H9 (cell line): Measurements from ENCODE around the gene ADGRL3. TPM values are rescaled to one million over a fixed set of nuclear protein-coding genes. Genes with fewer than 3 reads are reported as not detected.

Experiments used
- DNase-seq: peaks from one replicate; pipeline ENCODE4 v3.0.0-alpha.2; 2017
- H2AFZ ChIP-seq: one replicate; pipeline ENCODE4 v1.6.1; 2013; ENCODE audit warnings: mild to moderate bottlenecking, low read length, control low read depth, moderate library complexity
- H2AK5ac ChIP-seq: 2 replicates; pipeline ENCODE4 v1.6.1; 2013; ENCODE audit warnings: low read length, control low read depth, mixed read lengths; ENCODE audit not compliant: insufficient read length
- H2BK120ac ChIP-seq: one replicate; pipeline ENCODE4 v1.6.1; 2013; ENCODE audit warnings: low read depth, mild to moderate bottlenecking, low read length, control low read depth, inconsistent platforms; ENCODE audit not compliant: poor library complexity, severe bottlenecking
- H2BK12ac ChIP-seq: 2 replicates; pipeline ENCODE4 v1.6.1; 2013; ENCODE audit warnings: low read length, control low read depth, mixed read lengths, low read depth; ENCODE audit not compliant: insufficient read length
- H2BK15ac ChIP-seq: 2 replicates; pipeline ENCODE4 v1.6.1; 2013; ENCODE audit warnings: low read depth, low read length, control low read depth
- H2BK20ac ChIP-seq: one replicate; pipeline ENCODE4 v1.6.1; 2013; ENCODE audit warnings: low read depth, mild to moderate bottlenecking, low read length, control low read depth, inconsistent platforms; ENCODE audit not compliant: poor library complexity, severe bottlenecking
- H2BK5ac ChIP-seq: 2 replicates; pipeline ENCODE4 v1.6.1; 2013; ENCODE audit warnings: low read length, control low read depth, mixed read lengths; ENCODE audit not compliant: insufficient read length
- H3K14ac ChIP-seq: 2 replicates; pipeline ENCODE4 v1.6.1; 2013; ENCODE audit warnings: low read length, control low read depth; ENCODE audit not compliant: insufficient read depth
- H3K18ac ChIP-seq: 2 replicates; pipeline ENCODE4 v1.6.1; 2013; ENCODE audit warnings: low read depth, mild to moderate bottlenecking, mixed read lengths, low read length, control low read depth; ENCODE audit not compliant: insufficient read length
- H3K23ac ChIP-seq: 2 replicates; pipeline ENCODE4 v1.6.1; 2013; ENCODE audit warnings: low read length, control low read depth, mixed read lengths, low read depth; ENCODE audit not compliant: insufficient read length
- H3K23me2 ChIP-seq: 2 replicates; pipeline ENCODE4 v1.6.1; 2013; ENCODE audit warnings: low read depth, mild to moderate bottlenecking, mixed read lengths, low read length, control low read depth; ENCODE audit not compliant: insufficient read length, poor library complexity, severe bottlenecking
- H3K27ac ChIP-seq: 2 replicates; pipeline ENCODE4 v1.5.1; 2013; ENCODE audit warnings: low read length, control low read depth, mixed read lengths, low read depth; ENCODE audit not compliant: insufficient read length
- H3K27me3 ChIP-seq: 2 replicates; pipeline ENCODE4 v1.6.1; 2013; ENCODE audit warnings: low read length, control low read depth, inconsistent platforms; ENCODE audit not compliant: insufficient read depth
- H3K4ac ChIP-seq: 2 replicates; pipeline ENCODE4 v1.6.1; 2013; ENCODE audit warnings: low read depth, mild to moderate bottlenecking, control low read depth, inconsistent platforms, low read length, moderate library complexity
- H3K4me1 ChIP-seq: 2 replicates; pipeline ENCODE4 v1.6.1; 2013; ENCODE audit warnings: low read length, control low read depth, inconsistent platforms; ENCODE audit not compliant: insufficient read depth
- H3K4me2 ChIP-seq: 2 replicates; pipeline ENCODE4 v1.6.1; 2013; ENCODE audit warnings: low read length, control low read depth, mixed read lengths; ENCODE audit not compliant: insufficient read length, insufficient read depth
- H3K56ac ChIP-seq: 2 replicates; pipeline ENCODE4 v1.6.1; 2013; ENCODE audit warnings: low read depth, mild to moderate bottlenecking, mixed read lengths, low read length, control low read depth; ENCODE audit not compliant: insufficient read length
- H3K79me1 ChIP-seq: 2 replicates; pipeline ENCODE4 v1.6.1; 2013; ENCODE audit warnings: low read depth, mild to moderate bottlenecking, moderate library complexity, low read length, control low read depth, inconsistent platforms; ENCODE audit not compliant: insufficient read depth, poor library complexity, severe bottlenecking
- H3K79me2 ChIP-seq: 2 replicates; pipeline ENCODE4 v1.6.1; 2013; ENCODE audit warnings: low read length, control low read depth, inconsistent platforms; ENCODE audit not compliant: insufficient read depth
- H3K9ac ChIP-seq: 2 replicates; pipeline ENCODE4 v1.6.1; 2013; ENCODE audit warnings: low read length, control low read depth, mixed read lengths; ENCODE audit not compliant: insufficient read length; ENCODE audit errors: extremely low read depth
- H3K9me3 ChIP-seq: one replicate; pipeline ENCODE4 v1.6.1; 2013; ENCODE audit warnings: low read depth, low read length, inconsistent platforms; ENCODE audit not compliant: control insufficient read depth
- H3T11ph ChIP-seq: one replicate; pipeline ENCODE4 v1.6.1; 2013; ENCODE audit warnings: mild to moderate bottlenecking, low read length, control low read depth, inconsistent platforms
- H4K20me1 ChIP-seq: one replicate; pipeline ENCODE4 v1.6.1; 2013; ENCODE audit not compliant: control insufficient read depth, insufficient read length, insufficient read depth
- H4K5ac ChIP-seq: 2 replicates; pipeline ENCODE4 v1.6.1; 2013; ENCODE audit warnings: low read depth, mild to moderate bottlenecking, mixed read lengths, low read length, control low read depth; ENCODE audit not compliant: insufficient read length
- H4K8ac ChIP-seq: replicated peaks from 2 replicates; pipeline ENCODE4 v1.6.1; 2013; ENCODE audit warnings: low read length, control low read depth, mixed read lengths, low read depth; ENCODE audit not compliant: insufficient read length
- H4K91ac ChIP-seq: 2 replicates; pipeline ENCODE4 v1.6.1; 2013; ENCODE audit warnings: low read depth, mild to moderate bottlenecking, moderate library complexity, mixed read lengths, low read length, control low read depth; ENCODE audit not compliant: insufficient read length
- H3K27ac Mint-ChIP-seq, 3 experiments: 2 replicates in 2 of 3; 3 replicates in 1 of 3; pipeline ENCODE4 v1.8.0; 2020 to 2021; ENCODE audit warnings: mixed read lengths in 3 of 3, mild to moderate bottlenecking in 1 of 3, moderate library complexity in 1 of 3
- H3K27me3 Mint-ChIP-seq: 2 replicates; pipeline ENCODE4 v1.8.0; 2021; ENCODE audit warnings: low read depth, mild to moderate bottlenecking, moderate library complexity, mixed read lengths
- H3K36me3 Mint-ChIP-seq, 3 experiments: 2 replicates in 2 of 3; 3 replicates in 1 of 3; pipeline ENCODE4 v1.8.0; 2020 to 2021; ENCODE audit warnings: low read depth in 3 of 3, mixed read lengths in 3 of 3; ENCODE audit not compliant: insufficient read depth in 1 of 3
- H3K4me1 Mint-ChIP-seq, 2 experiments: 2 replicates each; pipeline ENCODE4 v1.8.0; 2020; ENCODE audit warnings: mixed read lengths in 2 of 2
- H3K4me3 Mint-ChIP-seq, 2 experiments: 2 replicates in 1 of 2; 3 replicates in 1 of 2; pipeline ENCODE4 v1.8.0; 2020 to 2021; ENCODE audit warnings: mild to moderate bottlenecking in 2 of 2, mixed read lengths in 2 of 2, moderate library complexity in 1 of 2
- H3K9me3 Mint-ChIP-seq, 2 experiments: 2 replicates in 1 of 2; 3 replicates in 1 of 2; pipeline ENCODE4 v1.8.0; 2020; ENCODE audit warnings: mild to moderate bottlenecking in 2 of 2, mixed read lengths in 2 of 2, moderate library complexity in 1 of 2
- CTCF ChIP-seq: fragments of 200-600 bp; sonication (generic); conservative IDR thresholded peaks from 3 replicates; pipeline ENCODE4 v1.8.0; 2021; ENCODE audit warnings: antibody characterized with exemption, mild to moderate bottlenecking
- WGBS: extraction: QIAGEN DNeasy Blood & Tissue Kit; methylation state at CpG from one replicate; pipeline ENCODE4 v1.1.7; 2013; ENCODE audit warnings: missing lambda C conversion rate, low lambda C conversion rate, mixed read lengths; ENCODE audit not compliant: insufficient read length; ENCODE audit errors: extremely low coverage; 5-methylcytosine and 5-hydroxymethylcytosine counted together
- total RNA-seq: library from RNA; stranded (reverse); gene quantifications from 2 replicates; pipeline ENCODE4 v1.2.1, GENCODE V29; 2021

ADGRL3 gene
- total RNA-seq, 1 experiment from 2014 or later, result 5.9 TPM

GRCh38 chr4:61889117-61889516 is 689.0 kb downstream of the ADGRL3 start:
- Histone ChIP-seq H3K4me1 (no peaks in the 10 kb centered on the region), H4K91ac (no peak overlapping the region), H2AK5ac (no peak overlapping the region), H4K20me1 (no peaks in the 10 kb centered on the region), H2BK15ac (no peak overlapping the region), H2AFZ (no peak overlapping the region), H3K27ac (no peak overlapping the region), H2BK20ac (no peak overlapping the region), H2BK5ac (no peak overlapping the region), H2BK120ac (no peak overlapping the region), H3K56ac (no peak overlapping the region), H3K27me3 (no peaks in the 10 kb centered on the region), H3K79me2 (no peaks in the 10 kb centered on the region), H3K4me2 (no peak overlapping the region), H3T11ph (no peak overlapping the region), H4K5ac (no peak overlapping the region), H3K23ac (no peak overlapping the region), H3K4ac (no peak overlapping the region), H2BK12ac (no peak overlapping the region), H4K8ac (no peak overlapping the region), H3K14ac (no peak overlapping the region), H3K9me3 (no peaks in the 10 kb centered on the region), H3K9ac (no peak overlapping the region), H3K18ac (no peak overlapping the region), H3K23me2 (no peaks in the 10 kb centered on the region), H3K79me1 (no peaks in the 10 kb centered on the region)
- DNase-seq, result no peak
- Mint-ChIP-seq H3K4me3 (no peak overlapping the region), H3K36me3 (no peaks in the 10 kb centered on the region), H3K27me3 (no peaks in the 10 kb centered on the region), H3K4me1 (peaks cover 18 to 21% of the 10 kb centered on the region in 2 experiments), H3K9me3 (no peaks in the 10 kb centered on the region; a peak in 1 of 5 replicates), H3K27ac (no peak overlapping the region)
- no peak for TF ChIP-seq CTCF
- no CpG with 5 or more reads among the region's 1 CpG for WGBS
